ENCODE data around the gene BCL11A.

The BCL11A gene

DNA sequence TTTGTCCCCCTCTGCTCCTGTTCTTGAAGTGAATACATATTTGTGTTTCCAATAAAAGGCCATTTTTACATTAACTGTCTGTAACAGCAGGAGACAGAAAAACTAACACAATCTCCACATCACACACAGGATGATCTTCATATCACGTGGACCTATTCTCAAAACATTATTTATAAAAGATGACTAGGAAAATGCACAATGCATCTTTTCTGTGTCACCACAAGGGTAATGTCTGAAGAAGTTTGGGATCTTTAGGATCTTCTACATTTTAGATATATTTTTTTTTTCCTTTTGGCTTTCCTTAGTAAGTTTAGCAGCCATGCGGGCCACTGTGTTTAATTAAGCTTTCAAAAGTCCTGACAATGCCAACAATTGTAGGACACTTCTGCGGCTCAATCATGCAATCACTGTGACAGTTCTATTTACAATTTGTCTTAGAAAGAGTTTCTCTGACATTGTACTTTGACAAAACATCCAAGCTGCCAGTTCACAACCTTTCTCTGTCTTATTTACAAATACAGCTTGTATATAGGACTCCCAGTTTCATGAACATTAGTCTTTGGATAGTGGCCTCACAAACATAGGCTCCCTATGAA lies 12.3 kb downstream of the BCL11A start:
- DNase-seq, result no peak

DNA sequence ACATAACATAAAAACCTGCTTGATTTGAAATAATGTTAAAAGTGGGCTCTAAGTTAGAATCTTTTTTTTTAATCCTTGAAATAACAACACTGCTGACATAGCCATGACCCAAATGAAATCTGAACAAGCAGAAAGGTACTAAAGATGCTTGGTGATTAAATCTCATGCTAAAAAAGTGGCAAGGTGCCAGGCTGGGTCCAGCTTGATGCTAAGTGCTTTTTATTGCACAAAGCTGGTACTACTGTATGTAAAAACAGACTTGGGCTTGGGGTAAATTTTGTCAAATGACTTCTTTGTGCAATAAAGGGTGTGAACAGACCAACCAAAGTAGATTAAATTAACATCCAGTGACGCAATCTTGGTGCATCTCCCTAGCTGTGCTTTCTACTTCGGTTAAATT lies 13.4 kb downstream of the BCL11A start:
- no peak for DNase-seq

DNA sequence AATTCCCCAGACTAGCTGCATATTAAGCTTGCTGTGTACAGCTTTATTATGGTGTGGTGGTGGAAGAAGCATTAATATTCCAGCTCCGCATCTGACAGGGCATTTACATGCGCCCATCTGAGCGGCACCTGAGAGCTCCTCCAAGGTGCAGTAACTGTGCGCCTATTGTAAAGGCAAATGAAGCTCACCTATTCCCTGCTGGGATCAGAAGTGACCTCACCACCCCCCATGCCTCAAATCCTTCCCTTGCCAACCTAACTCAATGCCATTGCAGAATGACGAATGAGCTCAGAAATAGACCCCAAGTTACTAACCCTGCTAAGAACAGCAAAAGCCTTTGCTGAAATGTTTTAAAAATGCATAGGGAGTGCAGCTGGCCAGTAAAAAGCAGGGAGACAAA lies 14.3 kb downstream of the BCL11A start:
- DNase-seq, result no peak

DNA sequence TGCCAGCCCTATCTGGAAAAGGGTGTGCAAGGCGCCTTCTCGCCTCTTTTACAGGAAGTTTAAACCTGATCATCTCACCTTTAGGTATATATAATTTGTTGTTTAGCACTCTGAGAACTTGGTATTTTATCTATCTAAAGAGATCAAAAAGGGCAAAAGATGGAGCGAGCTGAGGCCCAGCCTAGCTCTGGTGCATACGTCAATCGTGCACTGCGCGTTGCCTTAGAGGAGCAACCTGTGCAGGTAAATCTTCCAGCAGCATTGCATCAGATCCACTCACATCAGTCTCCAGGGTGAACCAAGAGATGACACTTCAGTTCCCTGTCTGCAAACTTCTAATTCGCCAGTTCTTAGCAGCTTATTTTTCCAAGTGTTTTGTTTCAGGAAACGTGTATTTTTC lies 15.4 kb downstream of the BCL11A start:
- DNase-seq, result no peak

DNA sequence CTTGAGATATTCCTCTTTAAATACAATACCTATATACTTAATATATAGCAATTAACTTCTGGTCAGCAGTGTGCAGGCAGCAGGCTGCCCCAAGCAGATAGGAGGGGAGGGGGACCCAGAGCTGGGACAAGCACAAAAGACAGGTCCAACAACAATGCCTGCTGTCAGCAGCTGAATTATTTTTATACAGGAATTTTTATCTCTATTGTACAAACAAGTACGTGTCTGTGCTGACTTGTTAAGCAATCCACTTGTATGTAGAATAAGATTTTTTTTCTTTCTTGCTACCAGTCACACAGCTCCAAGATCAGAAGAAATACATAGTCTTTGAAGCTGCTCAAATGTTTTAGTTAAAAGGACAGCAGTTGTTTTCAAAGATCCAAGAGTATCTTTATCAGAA lies 16.7 kb downstream of the BCL11A start:
- DNase-seq, result no peak

DNA sequence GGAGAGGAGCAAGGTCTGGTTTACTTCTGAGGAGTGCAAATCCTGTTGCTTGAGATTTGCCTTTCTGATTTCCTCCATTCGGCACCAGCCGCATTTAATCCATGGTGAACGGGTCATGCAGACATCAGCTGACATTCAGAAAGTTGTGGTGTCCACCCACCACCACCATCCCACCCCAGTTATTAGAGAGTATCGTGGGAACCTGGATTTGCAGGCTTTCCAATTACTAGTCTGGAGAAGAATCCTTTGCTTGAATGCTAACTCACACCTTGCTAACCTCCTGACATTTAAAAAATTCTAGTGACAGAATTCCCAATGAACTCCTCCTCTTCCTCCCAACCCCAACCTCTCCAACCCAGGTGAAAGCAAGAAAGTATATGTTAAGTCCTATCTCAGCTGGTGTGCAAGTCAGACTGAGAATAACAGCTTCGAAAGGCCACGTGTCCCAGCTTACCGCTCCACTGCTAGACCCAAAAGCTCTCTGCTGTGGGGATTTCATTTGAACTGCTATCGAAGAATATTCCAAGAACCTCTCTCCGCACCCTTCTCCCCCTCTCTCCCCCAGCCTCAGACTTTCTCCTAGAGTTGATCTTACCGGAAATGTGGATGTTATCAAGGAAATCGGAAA lies 17.7 kb downstream of the BCL11A start:
- no peak for DNase-seq

DNA sequence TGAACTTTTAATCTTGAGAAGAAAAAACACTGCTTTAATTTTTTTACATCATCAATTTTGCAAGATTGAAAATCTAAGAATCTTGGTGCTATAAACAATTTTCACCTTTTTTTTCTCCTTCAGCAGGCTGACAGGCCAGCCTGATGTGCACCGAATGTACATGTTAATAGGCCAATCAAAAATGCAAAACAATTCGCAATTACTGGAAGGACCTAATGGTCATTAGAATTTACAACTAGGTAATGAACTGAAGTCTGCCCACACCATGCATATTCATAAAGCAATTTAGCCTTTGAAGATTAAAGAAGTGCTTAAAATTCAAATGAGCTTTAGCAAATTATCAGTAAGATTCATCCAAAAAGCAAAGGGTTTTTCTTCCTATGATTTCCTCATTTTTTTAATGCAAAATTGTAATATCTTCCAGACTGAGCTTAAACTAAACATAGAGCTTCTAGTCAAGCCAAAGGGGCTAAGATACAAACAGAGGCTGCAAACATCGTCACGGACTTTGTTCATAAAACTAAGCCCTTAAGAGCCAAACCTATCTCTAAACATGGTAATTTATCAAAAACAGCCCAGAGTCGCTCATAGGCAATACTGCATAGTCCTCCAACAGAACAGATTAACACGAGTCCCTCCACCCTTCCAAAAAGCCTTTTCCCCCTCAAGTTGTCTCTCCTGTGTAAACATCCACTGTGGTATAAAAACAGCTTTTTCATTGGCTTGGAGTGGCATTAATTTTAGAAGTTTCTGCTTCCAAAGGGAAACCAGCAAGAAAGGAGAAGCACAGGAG lies 18.4 kb downstream of the BCL11A start:
- no peak for DNase-seq

DNA sequence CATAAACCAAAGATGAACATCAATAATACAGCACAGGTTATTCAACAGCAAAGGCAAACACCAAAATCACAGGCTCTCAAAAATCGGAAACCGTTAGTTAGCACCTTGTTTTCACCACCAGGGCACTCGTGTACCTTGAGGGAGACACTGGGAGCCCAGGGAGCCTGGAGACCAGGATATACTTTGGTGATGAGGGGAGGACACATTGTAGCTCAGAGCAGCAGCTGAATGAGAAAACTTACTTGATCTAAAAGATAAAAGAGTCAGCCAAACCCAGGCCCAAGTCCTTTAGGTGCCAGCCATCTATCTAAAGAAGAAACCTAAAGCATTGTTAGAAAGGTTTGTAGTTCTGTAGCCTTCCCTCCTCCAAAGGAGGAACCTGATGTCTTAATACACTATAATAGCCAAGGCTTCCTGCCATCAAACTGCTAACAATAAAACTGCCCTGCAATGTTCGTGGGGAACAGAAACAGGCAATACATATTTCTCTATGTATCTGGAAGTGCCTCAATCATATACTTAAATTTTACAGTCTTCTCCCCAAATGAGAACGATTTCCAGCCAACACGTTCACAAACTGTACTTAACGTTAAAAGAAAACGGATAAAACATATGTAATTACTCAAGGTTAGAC lies 19.3 kb downstream of the BCL11A start:
- no peak for DNase-seq

DNA sequence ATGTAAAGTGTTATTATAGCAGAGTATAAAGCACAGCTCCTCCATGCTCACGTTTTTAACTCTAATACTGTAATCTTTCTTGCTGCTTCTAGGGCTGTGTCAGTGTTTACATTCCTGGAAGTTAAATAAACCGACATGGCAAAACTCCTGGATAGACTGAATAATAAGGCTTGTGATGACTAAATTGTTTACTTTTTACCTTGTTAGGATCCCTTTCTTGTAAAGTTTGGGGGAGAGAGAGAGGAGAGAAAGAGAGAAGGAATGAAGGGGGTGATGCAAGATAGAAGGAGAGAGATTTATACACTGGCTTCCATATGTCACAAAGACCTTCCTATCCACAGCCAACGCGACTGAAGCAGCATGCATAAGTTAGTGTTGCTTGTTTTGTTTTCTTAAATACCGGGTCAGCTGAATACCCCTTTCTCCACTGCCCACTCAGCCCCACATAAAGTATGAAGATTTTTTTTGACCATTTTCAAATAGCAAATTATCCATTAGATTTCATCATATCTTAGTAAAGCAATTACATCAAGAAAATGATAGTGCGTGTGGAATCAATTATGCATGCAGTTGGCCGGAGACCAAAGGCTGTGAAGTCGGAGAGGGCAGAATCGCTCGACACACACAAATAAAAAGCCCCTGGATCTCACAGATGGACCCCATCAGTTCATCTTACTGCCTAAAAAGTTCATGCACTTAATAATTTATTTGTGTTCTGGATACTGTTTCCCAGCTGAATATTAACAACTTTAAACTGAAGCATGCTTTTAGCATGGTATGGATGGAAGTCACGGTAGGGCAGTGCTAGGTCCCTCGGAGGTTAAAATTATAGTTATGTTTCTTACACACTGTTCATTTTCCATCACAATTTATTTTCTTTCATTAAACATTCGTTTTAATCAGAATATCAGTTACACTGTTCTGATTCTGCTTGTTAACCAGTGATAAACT lies 20.1 kb downstream of the BCL11A start:
- DNase-seq, result no peak

DNA sequence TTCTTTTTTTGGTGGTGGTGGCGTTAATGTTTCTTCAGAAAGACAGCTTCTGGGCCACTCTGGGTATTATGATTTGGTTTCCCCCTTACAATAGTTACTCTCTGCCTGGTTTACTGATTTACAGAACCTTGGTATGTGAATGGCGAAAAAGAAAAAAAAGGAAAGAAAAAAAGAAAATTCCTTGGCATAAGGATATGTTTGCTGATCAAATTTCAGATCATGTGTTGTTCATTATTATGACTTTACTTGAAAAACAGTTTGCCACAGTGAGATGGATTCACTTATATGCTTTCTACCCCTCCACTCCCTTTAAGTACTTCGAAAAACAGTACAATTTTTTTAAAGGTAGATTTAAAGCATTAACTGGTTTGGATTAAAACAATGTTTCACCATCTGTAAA lies 21.0 kb downstream of the BCL11A start:
- DNase-seq, result no peak

DNA sequence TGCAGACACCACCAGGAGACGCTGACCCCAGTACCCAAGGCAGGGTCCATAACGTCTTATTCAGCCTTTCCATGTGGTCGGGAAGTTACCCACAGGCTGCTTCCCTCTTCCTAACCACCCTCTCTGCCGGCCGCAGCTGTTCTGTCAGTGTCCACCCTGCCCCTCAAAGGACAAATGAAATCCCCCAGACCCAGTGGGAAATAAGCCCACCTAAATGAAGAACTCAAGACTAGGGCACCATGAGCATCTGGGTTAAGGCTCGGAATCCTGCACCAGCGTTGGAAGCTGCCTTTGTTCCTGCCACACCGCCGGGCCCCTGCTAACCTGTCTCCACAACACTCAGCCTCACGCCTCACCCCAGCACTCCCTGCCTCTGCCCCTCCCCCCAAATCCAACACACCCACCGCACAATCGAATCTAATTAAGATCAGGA lies 21.7 kb downstream of the BCL11A start:
- no peak for DNase-seq

DNA sequence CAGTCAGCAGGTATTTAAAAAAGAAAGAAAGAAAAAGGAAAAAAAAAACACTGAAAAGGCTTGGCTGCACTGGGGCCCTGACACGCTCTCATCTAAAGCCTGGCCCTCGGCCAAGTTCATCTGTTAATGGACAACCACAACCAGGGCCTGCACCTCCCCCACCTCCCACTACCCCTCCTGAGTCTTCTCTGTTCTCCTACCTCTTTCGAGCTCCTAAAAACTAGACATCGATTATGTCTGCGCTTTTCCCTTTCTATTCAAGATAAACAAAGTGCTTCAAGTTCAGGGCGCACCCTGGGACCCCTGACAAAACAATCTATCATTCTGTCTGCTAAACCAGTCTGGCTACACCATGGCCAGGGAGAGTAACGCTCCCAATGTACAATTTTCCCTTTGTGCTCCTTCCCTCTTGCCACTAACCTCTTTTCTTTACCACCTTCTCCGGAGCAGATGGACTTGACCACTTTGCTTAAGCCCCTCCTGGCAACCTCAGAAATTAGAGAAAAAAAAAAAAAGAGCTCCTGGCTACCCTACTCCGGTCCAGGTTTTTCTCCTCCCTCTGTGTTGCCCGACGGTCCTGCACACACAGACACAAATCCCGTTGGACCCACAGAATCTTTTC lies 22.7 kb downstream of the BCL11A start:
- no peak for DNase-seq

DNA sequence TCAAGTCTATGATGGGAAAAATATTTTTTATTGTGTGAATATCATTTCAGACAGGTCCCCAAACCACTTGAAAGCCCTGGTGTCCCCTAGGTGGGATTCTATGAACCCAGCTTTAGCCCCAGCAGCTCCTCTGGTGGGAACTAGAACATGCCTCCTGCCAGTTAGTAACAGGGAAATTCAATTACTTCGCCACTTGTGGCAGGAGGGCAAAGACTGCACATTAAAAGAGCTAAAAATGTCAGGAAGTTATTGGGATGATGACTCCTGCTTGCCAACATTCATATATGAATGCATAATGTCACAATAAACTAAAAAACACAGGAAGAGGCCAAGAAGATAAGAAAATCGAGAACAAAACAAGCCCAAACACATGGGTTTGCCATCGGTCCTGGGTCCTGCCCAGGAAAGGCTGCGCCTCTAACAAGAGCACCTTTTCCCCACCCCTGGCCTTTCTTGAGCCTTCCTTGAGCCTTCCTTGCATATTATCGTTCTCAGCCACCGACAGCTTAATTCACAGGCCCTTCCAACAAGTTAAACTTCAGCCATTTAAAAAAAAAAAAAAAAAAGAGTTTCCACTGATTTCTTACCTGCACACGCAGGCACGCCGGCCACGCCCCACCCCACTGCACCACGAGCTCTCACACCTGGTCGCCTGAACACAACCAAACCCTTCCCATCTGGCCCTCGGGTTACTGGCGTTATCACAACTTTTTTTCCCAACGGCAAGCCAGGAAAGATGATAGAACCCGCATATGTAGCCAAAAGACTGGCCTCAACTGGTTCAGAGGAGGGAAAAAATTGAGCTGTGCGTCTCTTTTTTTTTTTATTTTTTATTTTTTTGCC lies 23.4 kb downstream of the BCL11A start:
- DNase-seq, result no peak

DNA sequence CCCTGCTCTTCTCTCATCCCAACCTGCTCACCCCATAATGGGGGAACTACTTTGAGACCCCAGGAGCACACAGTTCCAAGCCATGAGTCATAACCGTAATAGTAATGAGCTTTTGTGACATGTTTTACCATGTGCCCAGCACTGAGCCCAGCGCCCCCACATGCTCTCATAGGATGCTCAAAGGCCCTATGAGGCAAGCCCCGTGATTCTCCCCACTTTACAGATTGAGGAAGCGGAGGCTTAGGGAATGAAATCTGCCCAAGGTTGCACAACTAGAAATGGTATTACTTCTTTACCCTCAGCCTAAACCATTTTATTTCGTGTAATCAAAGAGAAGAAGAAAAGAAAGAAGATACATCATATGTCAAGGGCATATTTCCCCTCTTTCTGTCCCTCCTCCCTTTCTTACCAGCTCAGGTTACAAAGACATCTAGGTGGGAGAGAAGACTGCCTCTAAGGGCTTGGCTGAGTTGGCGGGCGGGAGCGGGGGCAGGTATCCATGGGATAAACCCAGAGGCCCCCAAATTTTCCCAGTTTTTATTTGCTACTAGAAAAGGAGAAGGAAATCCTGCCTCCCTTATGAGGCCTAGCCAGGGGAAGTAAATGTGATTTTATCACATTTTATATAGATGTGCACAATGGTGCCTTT lies 24.2 kb downstream of the BCL11A start:
- no peak for DNase-seq

DNA sequence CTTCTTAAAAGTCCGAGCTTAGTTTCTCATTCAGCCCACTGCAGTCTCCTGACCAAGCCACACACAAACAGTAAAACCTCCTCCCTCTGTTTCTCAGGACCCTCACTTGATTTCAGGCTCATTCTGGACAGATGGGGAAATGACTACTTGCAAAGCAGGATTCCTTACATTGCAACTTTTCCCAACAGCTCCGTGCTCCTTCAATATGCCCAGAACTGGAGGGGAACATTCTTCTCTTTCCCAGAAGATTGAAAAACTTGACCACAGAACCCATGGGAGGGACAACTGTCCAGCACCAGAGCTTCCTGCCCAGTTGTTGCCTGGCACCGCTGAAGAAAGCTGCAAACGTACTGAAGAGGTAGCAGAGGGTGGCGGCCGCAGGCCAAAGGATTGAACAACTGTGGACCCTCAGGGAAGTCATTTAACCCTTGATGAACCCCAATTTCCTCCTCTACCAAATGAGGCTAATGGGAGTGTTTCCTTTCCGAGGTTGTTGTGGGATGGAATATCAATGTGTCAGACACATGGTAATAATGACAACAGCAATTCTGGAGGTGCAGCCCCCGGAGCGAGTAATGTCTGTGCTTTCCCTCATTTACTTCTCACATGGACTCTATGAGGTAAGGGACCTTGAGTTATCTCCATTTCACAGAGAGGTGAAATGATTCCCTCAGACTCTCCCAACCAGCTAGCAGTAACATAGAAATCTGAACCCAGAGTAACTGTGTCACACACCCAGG lies 25.0 kb downstream of the BCL11A start:
- no peak for DNase-seq

DNA sequence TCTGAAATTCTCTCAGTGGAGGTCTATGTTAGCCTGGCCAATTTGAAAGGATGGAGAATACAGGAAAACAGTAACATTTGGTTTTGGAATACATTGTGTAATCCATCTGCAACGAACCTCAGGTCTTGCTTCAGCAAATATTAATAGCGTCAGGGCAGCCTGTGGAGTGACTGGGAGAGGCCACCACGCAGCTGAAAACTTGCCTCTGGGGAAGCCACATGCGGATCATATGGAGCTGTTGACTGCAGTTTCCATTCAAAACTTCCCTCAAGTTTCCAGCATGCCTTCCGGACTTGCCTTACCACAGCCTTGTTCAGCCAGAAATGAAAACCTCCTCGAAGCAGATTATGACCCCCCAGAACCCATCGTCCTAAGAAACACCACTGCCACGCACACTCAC lies 25.7 kb downstream of the BCL11A start:
- DNase-seq, result no peak

DNA sequence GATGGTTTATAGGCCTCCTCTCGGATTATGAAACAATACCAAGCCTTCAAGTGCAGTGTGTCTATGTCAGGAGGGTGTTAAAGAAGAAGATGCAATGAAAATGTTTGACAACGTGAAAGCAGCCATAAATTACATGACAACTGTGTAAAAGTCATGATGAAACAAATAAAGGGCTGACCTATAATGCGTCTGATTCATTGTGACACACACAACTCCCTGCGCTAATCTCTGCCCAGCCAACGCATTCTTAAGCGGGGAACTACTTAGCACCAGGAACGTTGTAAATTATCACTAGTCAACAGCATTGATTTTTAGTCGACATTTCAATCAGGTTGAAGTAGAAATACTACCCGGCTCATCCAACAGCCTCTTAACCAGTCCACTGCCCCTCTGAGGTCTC lies 26.8 kb downstream of the BCL11A start:
- DNase-seq, result no peak

DNA sequence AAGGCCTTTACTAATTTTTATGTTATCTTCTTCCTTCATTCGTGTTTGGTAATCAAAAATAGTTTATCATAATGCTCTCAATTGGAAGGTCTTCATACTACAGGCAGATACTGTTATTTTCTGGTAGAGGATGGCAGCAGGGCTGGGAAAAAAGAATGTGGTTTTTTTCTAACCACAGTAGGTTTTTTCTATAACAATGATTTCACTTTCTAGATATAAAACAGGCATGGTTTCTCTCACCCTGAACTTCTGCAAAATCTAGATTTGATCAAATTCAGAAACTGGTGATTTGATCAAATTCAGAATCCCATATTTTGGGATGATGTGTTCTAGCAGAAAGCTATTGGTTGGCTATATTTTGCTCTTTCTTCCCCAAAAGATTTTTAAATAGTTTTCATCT lies 27.6 kb downstream of the BCL11A start:
- DNase-seq, result no peak

DNA sequence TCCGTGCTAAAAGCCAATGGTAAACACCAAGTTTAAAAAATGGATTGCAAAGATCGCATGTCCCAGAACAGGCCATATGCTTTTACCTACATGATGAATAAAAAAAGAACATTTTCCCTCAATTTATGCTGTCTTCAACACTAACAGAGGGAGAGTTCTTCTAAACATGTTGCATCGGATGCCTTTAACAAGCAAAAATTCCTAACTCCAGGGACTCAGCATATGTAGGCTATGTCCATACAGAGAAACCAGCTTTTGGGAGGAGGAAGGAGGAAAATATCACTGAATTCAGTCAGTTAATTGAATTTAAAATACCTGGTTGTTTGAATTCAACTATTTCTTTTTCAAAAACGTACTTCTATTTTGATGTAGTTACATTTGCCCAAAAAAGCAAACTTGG lies 28.6 kb downstream of the BCL11A start:
- no peak for DNase-seq

DNA sequence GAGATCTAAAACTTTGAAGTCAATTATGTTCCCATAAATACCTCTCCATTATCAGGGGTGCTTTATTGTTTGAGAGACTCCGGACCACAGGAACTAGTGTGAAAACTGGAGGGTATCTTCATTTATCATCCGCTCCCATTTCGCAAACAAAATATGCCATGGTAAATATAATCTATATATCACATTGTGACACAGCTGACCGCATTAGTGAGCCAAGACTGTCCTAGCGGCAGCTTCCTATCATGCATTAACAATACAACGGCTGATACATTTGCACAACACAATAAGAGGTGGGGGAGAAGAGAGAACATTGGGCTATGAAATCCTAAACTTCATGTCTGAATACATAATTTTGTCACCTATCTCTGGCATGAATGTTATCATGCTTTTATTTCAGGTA lies 29.5 kb downstream of the BCL11A start:
- DNase-seq, result no peak

Measured in activated naive CD4-positive, alpha-beta T cell treated with Interleukin-2 at 50 U/mL for 16 hours (primary cell).